ENCODE results near the gene KAZN.

KAZN gene

DNA sequence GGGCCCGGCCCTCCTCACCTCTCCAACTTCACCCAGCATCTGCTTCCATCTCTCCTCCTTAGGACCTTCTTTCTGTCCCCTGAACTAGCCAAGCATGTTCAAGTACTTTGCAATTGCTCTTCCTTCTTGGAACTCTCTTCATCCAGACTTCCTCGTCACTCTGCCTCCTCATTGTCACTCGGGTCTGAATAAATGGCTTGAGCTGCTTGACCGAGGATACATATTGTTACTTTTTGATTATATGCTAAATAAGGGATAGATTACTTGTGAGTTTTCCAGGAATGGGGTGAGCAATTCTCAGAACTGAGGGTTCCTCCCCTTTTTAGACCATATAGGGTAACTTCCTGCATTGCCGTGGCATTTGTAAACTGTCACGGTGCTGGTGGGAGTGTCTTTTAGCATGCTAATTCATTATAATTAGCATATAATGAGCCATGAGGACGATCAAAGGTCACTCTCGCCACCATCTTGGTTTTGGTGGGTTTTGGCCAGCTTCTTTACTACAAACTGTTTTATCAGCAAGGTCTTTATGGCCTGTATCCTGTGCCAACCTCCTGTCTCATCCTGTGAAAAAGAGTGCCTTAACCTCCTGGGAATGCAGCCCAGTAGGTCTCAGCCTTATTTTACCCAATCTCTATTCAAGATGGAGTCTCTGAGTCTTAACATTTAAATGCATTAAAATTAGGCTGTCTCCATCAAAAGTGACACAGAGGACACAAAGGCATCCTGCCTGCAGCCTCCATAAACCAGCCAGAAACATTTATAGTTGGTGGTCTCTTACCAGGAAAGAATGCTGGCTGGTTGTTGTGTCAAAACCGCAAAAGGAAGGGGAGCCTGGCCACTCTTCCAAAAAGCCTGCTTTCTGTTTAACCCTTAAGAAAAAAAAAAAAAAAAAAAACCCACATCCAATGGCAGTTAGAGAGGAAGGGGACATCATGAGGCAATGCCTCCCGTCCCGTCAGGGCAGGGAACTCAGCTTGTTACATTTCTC is 179.3 kb downstream of the KAZN start:
- DNase-seq: no peak

- DNase-seq: no peak
Measured at GRCh38 chr1:14778541-14778897, 180.0 kb downstream of the KAZN start.

GRCh38 chr1:14778898-14779865 is 180.7 kb downstream of the KAZN start:
- peak; percentile 26 for DNase-seq

DNA sequence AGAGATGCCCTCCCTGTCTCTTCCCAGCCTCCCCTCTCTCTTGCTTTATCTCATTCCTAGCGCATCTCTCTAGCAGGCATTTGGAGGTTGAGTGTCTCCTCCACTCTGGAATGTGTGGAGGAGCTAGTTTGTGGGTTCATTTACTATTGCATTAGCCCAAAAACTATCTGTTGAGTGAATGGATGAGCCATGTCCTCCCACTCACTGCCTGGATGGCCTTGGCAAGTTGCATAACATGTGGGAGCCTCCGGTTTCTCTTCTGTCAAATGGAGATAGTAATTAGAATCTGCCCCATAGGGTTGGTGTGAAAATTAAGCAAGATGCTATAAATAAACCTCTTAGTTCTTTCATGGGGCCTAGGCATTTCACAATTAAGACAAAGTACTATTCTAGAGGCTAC is 181.8 kb downstream of the KAZN start:
- no peak for DNase-seq

DNA sequence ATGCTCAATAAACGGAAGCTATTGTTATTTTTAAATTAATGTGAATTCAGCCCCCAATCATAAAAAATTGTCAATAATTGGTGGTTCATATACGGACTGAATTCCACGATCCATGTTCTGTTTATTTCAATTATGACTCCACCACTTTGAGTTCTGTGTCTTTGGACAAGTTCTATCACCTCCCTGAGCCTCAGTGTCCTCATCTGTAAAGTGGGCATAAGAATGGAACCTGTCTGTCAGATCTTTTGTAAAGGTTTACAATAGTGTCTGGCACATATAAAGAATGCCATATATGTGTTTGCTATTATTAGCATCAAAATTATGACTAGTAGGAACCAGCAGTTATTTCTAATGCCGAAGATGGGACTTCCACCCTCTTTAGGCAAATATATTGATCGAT is 183.3 kb downstream of the KAZN start:
- DNase-seq: no peak

DNA sequence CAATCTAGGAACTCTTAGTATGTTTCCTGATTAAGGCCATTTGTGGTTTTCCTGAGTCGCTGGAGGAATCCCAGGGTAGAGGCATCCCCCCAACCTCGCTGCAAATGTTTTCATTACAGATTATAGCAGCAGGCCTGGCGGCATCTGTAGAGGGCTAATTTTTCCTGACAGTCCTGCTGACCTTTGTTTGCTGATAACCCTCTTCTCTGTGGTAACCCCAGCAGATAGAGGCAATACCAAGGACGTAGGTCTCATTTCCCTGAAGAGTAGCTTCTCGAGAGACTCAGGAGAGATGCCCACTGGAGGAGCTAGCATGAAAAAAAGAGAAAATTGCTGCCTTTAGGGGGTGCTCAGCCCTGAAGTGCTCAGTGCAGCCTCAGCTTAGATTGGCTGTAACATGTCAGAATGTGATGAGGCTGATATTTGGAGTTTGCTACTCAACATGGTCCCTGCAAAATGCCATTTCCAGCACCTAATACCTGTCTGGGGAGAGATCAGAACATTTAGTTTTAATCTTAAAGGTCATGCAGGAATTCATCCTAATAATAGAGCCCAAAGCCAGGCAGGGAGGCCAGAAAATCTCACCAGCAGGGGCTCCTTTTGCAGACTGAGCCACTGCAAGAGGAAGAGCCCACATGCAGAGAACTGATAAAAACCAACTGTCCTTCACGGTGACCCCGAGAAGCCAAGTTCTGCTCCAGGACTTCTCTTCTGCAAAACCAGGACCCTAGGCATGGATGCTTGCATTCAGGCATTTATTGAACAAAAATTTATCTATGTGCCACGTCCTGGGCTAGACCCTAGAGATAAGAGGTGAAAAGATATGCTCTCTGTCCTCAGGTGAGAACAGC is 184.5 kb downstream of the KAZN start:
- DNase-seq: no peak

DNA sequence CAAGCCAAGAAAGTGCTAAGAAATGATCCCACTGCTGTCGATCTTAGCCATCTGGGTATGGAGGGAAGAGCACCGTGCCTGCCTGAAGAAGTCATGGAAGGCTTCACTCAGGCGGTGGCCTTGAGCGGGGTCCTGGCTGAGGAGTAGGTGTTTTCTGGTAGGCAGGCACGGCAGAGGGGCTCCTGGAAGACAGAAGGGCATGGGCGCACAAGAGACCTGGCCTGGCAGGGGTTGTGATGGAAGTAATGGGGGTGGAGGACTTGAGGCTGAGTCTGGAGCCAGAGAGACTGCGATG is 185.1 kb downstream of the KAZN start:
- no peak for DNase-seq

- DNase-seq: no peak
Measured at GRCh38 chr1:14784790-14785773, 186.6 kb downstream of the KAZN start.

- DNase-seq: no peak
Measured at GRCh38 chr1:14786109-14786675, 187.7 kb downstream of the KAZN start.

- DNase-seq: no peak
Measured at GRCh38 chr1:14786681-14787080, 188.2 kb downstream of the KAZN start.

DNA sequence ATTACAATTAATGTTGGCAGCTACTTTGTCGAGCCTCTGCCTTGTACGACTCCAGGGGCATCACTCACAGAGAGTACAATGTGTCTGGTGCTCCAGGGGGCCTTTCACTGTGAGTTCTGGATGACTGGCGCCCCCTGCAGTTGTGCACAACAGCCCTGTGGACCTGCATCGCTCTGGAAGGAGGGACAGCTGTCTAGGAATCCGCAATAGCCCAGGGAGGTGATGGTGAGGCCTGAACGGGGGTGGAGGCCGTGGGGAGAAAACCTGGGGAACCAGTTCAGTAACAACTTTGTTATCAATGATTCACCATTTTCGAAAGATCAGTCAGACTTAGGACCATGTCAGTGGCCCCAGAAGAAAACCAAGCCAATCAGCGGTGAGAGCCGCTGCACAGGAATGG is 189.1 kb downstream of the KAZN start:
- DNase-seq: peak; percentile 0

GRCh38 chr1:14788080-14788479 is 189.6 kb downstream of the KAZN start:
- no peak for DNase-seq

DNA sequence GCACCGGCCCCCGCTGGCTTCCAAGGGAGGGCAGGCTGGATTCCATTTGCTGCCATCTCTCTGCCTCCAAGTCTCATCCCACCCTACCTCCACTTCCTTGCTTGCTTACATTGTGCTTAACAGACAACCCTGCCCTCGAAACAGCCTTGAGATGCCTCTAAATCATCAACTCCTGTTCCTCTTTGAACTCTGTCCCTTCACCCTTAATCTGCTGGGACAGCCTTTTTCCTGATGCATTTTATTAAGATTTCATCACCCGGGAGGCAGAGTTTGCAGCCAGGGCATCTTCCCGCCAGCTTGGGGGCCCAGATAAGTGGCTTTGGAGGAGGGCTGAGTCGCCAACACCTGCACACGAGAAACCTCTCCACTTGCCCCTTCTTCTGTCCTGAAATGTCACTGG is 192.5 kb downstream of the KAZN start:
- DNase-seq: no peak

DNA sequence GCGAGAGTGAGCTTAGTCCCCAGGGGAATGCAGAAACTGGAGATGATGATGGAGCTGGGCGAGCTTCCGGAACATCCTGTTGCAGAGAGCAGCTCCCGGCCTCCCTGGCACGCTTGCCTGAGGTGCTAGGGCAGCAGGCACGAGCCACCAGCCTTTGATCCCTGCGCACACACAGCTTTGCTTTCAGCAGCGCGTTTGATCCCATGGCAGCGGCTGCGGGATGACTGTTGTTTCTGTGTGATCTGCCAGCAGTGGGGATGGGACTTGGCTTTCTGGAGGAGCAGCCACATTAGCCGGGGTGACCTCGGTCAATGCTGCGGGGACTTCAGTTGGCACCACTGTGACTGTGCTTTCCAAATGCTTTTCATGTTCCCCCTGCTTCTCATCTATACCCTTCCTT is 193.2 kb downstream of the KAZN start:
- DNase-seq: no peak

DNA sequence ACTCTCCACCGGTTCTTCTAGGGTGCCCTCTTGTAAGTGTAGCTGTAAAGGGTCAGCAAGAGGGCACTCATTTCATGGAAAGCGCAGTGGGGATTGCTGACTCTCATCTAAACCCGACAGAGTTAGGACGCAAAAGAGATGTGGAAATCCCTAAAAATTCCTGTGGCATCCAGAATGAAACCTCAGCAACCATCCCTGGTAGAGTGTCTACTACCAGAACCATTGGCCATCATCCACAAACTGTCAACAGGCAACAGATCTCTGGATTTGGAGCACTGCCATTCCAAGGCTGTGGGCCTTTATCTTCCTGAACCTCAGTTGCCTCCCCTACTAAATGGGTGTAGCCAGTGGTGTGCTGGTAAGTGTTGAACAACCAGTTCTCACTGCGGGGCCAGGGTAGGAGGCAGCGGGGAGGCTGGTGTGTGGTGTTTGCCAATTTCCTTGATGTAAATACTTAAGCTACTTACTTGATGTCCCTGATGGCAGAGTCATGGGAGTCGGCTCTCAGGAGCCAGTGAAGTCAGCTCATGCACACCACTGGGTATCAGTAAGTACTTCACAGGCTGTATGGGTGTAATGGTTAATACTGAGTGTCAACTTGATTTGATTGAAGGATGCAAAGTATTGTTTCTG is 195.8 kb downstream of the KAZN start:
- DNase-seq: no peak

GRCh38 chr1:14794906-14795305 is 196.4 kb downstream of the KAZN start:
- DNase-seq: no peak

DNA sequence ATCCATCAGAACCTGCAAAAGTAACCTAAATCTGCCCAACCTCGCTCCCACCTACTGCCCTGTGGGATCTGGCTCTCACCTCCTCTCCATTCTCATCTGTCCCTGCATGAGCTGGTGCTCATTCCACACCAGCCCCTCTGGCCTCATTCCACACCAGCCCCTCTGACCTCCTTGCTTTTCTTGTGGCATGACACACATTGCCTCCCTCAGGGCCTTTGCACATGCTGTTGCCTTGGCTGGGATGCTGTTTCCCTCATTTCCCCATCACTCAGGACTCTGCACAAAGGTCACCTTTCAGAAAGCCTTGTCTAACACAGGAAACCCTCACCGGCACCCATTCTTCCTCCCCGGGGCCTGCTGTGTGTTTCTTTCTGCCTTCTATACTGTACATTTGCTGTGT is 197.1 kb downstream of the KAZN start:
- DNase-seq: no peak

- DNase-seq: no peak
Measured at GRCh38 chr1:14800014-14800413, 201.5 kb downstream of the KAZN start.

DNA sequence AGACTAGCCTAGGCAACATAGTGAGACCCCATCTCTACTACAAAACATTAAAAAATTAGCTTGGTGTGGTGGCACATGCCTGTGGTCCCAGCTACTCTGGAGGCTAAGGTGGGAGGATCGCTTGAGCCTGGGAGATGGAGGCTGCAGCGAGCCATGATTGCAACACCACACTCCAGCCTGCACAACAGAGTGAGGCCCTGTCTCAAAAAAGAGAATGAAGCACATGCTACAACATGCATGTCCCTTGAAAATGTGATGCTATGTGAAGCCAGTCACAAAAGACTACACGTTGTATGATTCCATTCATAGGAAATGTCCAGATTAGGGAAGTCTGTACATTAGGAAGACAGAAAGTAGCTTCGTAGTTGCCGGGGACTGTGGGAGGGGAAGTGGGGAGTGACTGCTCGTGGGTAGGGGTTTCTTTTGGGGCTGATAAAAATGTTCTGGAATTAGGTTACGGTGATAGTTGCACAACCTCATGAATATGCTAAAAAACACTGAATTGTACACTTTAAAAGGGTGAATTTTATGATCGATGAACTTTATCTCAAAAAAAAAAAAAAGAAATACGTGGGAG is 202.1 kb downstream of the KAZN start:
- DNase-seq: no peak

DNA sequence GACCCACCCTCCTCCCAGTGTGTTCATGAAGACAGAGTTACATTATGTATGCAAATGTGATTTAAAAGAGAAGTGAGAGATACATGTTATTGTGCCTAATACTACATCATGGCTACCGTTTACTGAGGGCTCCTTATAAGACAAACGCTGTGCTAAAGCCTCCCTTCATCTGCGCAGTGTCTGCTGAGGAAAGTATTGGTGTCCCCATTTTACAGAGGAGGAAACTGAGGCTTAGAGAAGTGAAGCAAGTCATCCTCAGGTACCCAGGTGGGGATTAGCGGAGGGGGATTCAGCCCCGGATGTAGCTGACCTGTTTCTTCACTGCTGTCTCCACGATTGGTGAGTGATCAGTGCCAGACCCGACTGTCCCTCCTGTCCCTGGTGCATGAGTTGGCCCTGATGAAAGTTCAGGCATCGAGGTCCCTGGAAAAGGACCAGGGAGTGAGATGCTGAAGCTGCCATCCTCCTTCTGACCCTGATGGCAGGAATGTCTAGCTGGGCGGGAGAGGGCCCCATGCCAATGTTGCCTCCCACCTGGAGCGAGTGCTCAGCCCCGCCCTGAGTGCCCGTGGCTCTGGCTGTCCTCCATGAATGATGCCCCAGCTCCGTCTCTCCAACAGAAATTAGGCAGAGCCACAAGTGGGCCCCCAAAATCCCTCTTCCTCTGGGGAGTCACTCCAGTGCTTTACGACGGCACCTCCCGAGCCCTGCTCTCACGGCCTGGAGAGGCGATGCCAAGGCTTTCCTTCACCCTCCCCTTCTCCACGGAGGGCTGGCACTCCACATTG is 204.7 kb downstream of the KAZN start:
- DNase-seq: no peak

Data from NCI-H345 (cell line).